Measurements from ENCODE around the gene APOD.
"Not testable (repeated sequence)": the region's sequence is repeated elsewhere in the genome, so short reads cannot be mapped to it uniquely, and the experiment has no call there.

- not testable (repeated sequence) for TF ChIP-seq LEF1 (IDR thresholded peaks at IDR 0.05; ENCODE audit: borderline replicate concordance); TARDBP (IDR thresholded peaks at IDR 0.05); PKNOX1 (IDR thresholded peaks at IDR 0.05); FOXK2 (IDR thresholded peaks at IDR 0.05); FOXA1 (IDR thresholded peaks at IDR 0.05); FOXM1 (IDR thresholded peaks at IDR 0.05; ENCODE audit: borderline replicate concordance); ARNT (IDR thresholded peaks at IDR 0.05); NFRKB (IDR thresholded peaks at IDR 0.05)
These were observed 40.4 kb upstream of the APOD start for GRCh38 chr3:195624171-195624570.

Data from HEK293T (cell line).